ENCODE data around the gene SEL1L2.

SEL1L2 gene

DNA sequence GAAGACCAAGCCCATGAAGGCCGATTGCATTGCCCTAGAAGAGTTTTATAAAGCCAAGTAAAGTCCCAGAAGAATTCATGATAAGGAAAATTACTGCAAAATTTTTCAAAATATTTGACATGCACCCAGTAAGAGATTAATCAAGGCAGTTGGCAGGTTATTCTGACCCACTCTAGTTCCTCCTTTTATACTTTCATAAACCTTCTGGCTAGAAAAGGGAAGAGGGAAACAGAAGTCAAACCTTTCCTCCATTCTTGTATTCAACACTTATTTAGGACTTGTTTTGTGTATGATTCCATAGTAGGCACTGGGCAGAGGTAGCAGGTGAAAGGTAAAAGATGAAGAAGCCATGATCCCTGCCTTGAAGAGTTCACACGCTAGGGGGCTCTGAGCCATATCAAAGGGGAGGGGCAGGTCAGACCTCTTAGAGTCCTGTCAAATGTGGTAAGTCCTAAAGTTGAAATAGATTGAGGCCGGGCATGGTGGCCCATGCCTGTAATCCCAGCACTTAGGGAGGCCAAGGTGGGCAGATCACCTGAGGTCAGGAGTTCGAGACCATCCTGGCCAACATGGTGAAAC is 120.2 kb downstream of the SEL1L2 start:
- H3K27me3 Mint-ChIP-seq = no peaks in the 10 kb centered on the region
- no peaks in the 10 kb centered on the region for H3K9me3 Mint-ChIP-seq
- intact Hi-C loops (cut with micrococcal nuclease) = no loop called here
- H3K4me3 Mint-ChIP-seq = no peak overlapping the region
- H3K27ac Mint-ChIP-seq = no peak overlapping the region
- no peaks in the 10 kb centered on the region for H3K36me3 Mint-ChIP-seq (ENCODE audit: low read depth)
- H3K4me1 Mint-ChIP-seq (ENCODE audit: low read depth) = peaks cover 5% of the 10 kb centered on the region

DNA sequence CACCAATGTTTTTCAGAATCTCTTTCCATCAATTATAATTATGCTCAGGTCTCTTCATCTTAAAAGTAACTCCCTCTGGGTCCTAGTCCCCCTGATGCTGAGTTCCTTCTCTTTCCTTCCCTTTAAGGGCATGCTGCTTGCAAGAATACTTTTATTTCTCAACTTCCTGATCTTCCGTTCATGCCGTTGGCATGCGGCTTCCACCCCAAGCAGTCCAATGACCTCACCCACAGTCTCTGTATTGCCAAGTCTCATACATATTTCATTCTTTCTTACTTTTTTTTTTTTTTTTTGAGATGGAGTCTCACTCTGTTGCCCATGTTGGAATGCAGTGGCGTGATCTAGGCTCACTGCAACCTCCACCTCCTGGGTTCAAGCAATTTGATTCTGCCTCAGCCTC is 122.1 kb downstream of the SEL1L2 start:
- no peaks in the 10 kb centered on the region for H3K36me3 Mint-ChIP-seq (ENCODE audit: low read depth)

DNA sequence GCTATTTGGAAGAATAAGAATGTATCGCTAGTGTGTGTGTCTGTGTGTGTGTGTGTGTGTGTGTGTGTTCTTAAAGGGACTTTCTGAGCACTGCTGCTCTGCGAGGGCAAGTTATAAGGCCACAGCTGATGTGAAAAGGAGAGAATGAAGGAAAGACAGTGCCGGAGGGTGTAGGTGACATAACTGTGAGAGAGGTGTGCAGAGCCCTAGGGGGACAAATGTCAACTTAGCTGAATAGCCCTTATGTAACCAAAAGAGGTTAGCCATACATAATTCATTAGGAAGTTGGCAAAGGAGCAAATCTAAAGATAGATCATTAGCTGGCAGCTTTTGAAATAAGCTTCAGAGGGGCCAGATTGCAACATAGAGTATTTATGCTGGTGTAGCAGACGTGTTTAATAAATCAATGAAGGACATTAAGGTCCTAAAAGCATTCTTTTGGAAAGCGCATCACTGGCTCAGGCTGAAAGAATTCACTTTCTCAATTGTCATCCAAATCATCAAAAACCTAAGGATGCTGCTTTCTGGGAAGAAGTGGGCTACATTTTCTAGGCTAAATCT is 124.5 kb downstream of the SEL1L2 start:
- H3K27me3 Mint-ChIP-seq = no peaks in the 10 kb centered on the region
- no peaks in the 10 kb centered on the region for H3K36me3 Mint-ChIP-seq (ENCODE audit: low read depth)
- no peak overlapping the region for H3K4me3 Mint-ChIP-seq
- intact Hi-C loops (cut with micrococcal nuclease) = no loop called here
- no peaks in the 10 kb centered on the region for H3K9me3 Mint-ChIP-seq
- H3K27ac Mint-ChIP-seq = no peak overlapping the region
- H3K4me1 Mint-ChIP-seq (ENCODE audit: low read depth) = peaks cover 10% of the 10 kb centered on the region

More for the DNA sequence above, 122.1 kb downstream of the SEL1L2 start:
- Mint-ChIP-seq H3K4me3 (no peak overlapping the region), H3K9me3 (no peaks in the 10 kb centered on the region), H3K27me3 (no peaks in the 10 kb centered on the region), H3K27ac (no peak overlapping the region), H3K4me1 (ENCODE audit: low read depth) (peaks cover 5% of the 10 kb centered on the region)
- intact Hi-C loops (cut with micrococcal nuclease) = no loop called here

DNA sequence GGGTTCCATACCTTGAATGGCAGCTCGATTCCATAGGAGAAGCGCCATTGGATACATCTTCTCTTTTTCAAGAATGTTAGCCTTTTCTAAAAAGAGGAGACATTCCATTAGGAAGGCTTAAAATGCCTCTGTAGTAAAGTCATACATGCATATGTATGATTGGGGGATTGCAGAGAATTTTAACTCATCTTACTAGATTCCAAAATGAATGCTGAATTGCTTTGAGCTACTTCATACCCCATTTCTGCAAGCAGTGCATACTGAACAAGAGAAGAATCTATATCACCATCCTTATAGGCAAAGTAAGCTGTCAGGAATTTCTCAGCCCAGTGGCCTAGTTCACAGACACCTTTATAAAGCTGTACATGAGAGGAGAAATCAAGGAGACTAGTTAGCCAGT is 125.3 kb downstream of the SEL1L2 start:
- H3K27me3 Mint-ChIP-seq = no peaks in the 10 kb centered on the region
- H3K36me3 Mint-ChIP-seq (ENCODE audit: low read depth) = no peaks in the 10 kb centered on the region
- intact Hi-C loops (cut with micrococcal nuclease) = no loop called here
- H3K9me3 Mint-ChIP-seq = no peaks in the 10 kb centered on the region
- H3K27ac Mint-ChIP-seq = no peak overlapping the region
- peaks cover 6% of the 10 kb centered on the region for H3K4me1 Mint-ChIP-seq (ENCODE audit: low read depth)
- H3K4me3 Mint-ChIP-seq = no peak overlapping the region

DNA sequence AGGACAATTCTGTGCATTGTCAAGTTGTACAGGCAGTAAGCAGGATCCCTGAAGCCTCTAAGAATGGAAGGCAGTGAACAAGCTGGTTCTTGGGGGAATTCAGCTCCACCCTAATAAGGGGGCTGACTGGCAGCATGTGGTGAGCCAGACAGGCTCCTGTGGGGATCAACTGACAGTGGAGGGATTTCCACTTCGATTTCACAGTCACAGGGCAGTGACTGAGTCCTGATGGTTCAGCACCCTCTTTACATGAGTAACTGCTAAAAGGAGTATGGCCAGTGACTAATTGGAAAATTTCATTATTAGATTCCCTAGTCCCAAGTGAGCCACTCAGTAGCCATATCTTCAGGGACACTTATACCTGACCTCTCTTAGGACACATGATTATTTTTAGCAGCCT is 127.2 kb downstream of the SEL1L2 start:
- H3K9me3 Mint-ChIP-seq = no peaks in the 10 kb centered on the region
- H3K4me1 Mint-ChIP-seq (ENCODE audit: low read depth) = peaks cover 5% of the 10 kb centered on the region
- no peak overlapping the region for H3K27ac Mint-ChIP-seq
- no peak overlapping the region for H3K4me3 Mint-ChIP-seq
- intact Hi-C loops (cut with micrococcal nuclease) = no loop called here
- no peaks in the 10 kb centered on the region for H3K36me3 Mint-ChIP-seq (ENCODE audit: low read depth)
- H3K27me3 Mint-ChIP-seq = no peaks in the 10 kb centered on the region

DNA sequence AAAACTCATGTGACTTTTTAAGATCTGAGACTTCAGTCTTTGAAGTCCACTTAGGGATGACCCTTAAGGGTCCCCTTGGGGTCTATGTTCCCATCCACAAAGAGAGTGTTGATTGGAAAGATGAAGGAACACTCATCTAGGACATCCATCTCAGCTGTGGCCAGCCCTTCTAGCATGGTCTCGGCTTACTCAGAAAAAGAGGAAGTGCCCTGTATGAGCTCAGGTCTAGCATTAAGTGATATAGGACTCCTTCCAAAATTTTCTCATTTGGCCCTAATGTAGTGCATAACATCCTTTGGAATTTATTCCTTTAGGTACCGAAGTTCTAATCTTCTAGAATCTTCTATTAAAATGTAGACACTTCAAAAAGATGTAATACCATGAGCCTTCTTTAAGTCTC is 128.2 kb downstream of the SEL1L2 start:
- Mint-ChIP-seq H3K27ac (no peak overlapping the region), H3K9me3 (no peaks in the 10 kb centered on the region), H3K4me1 (ENCODE audit: low read depth) (peaks cover 9% of the 10 kb centered on the region), H3K36me3 (ENCODE audit: low read depth) (no peaks in the 10 kb centered on the region), H3K27me3 (peaks cover 1% of the 10 kb centered on the region), H3K4me3 (no peak overlapping the region)
- intact Hi-C loops (cut with micrococcal nuclease) = no loop called here

DNA sequence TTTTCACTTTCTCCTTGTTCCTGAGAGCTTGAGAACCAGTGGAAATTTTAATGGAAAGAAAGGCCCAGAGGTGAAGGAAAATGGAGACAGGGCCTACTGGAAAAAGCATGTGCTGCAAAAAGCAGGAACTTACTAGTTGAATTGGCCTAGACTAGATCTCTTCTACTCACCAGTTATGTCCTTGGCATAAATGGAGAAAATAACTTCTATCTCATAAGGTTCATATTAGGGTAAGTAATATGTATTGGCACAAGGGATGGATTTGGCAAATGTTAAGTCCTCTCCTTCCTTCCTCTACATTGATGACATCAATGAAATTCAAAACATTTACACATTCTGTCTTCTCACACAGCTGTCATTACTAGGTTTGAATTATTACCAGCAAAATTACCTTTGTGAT is 131.5 kb downstream of the SEL1L2 start:
- intact Hi-C loops (cut with micrococcal nuclease) = no loop called here
- Mint-ChIP-seq H3K9me3 (no peaks in the 10 kb centered on the region), H3K27ac (no peak overlapping the region), H3K4me3 (no peak overlapping the region), H3K27me3 (peaks cover 1% of the 10 kb centered on the region), H3K36me3 (ENCODE audit: low read depth) (no peaks in the 10 kb centered on the region), H3K4me1 (ENCODE audit: low read depth) (peaks cover 24% of the 10 kb centered on the region)

DNA sequence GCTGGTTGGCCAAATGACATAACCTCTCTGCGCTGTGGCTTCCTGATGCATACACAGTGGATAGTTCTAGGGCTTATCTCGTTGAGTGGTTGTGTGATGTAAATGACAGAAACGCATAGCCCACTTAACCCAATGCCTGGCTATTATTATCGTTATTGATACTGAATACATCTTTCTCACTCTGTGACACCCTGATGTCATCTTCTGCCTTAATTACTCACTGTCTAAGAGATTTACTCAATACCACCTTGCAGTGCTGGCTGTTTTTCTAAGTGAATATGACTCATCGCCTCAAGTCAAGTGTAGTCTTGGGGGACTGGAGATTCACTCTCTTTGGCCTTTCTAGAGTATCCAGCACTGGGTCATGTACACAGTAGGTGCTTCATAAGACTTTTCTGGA is 132.0 kb downstream of the SEL1L2 start:
- intact Hi-C loops (cut with micrococcal nuclease) = no loop called here
- Mint-ChIP-seq H3K36me3 (ENCODE audit: low read depth) (no peaks in the 10 kb centered on the region), H3K27me3 (peaks cover 1% of the 10 kb centered on the region), H3K27ac (no peak overlapping the region), H3K4me1 (ENCODE audit: low read depth) (peaks cover 24% of the 10 kb centered on the region), H3K4me3 (no peak overlapping the region), H3K9me3 (no peaks in the 10 kb centered on the region)

DNA sequence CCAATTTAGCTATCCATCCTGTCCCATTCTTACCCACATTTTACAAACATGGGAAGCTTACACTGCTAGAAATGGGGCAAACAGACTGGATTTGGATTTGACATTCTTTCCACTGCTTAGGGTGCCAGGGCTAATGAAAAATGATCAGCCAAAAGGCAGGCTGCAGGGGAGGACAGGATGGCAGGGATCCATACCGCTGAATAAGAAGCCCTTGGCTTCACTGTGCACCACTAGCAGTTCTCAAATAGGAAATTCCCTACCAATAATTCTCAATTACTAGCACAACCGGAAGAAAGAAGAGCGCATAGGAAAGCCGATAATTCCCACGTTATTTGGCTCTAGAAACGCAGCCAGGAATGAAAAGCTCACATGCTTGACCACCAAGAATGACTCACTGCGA is 132.5 kb downstream of the SEL1L2 start:
- Mint-ChIP-seq H3K4me1 (ENCODE audit: low read depth) (peaks cover 24% of the 10 kb centered on the region), H3K4me3 (no peak overlapping the region), H3K9me3 (no peaks in the 10 kb centered on the region), H3K27me3 (peaks cover 3% of the 10 kb centered on the region), H3K27ac (no peak overlapping the region), H3K36me3 (ENCODE audit: low read depth) (no peaks in the 10 kb centered on the region)
- intact Hi-C loops (cut with micrococcal nuclease) = no loop called here

DNA sequence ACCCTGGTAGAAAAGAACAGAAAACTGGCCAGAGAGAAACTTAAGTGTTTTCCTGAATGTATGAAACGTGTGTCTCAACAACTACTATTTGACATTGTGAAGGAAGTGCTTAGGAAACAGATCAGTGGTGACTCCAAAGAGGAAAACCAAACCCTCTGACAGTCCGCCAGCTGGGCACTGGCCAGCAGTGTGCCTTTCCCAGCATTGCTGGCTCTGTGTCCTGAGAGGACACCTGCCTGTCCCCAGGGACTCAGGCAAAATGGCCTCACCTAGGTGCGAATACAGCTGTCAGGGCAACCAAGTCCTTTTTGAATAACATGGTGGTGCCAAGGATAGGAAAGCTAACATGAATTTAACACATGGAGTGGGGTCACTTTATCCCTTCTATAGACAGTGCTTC is 133.1 kb downstream of the SEL1L2 start:
- Mint-ChIP-seq H3K27ac (no peak overlapping the region), H3K27me3 (peaks cover 3% of the 10 kb centered on the region), H3K36me3 (ENCODE audit: low read depth) (no peaks in the 10 kb centered on the region), H3K4me3 (no peak overlapping the region), H3K9me3 (no peaks in the 10 kb centered on the region), H3K4me1 (ENCODE audit: low read depth) (peaks cover 24% of the 10 kb centered on the region)
- intact Hi-C loops (cut with micrococcal nuclease) = no loop called here

DNA sequence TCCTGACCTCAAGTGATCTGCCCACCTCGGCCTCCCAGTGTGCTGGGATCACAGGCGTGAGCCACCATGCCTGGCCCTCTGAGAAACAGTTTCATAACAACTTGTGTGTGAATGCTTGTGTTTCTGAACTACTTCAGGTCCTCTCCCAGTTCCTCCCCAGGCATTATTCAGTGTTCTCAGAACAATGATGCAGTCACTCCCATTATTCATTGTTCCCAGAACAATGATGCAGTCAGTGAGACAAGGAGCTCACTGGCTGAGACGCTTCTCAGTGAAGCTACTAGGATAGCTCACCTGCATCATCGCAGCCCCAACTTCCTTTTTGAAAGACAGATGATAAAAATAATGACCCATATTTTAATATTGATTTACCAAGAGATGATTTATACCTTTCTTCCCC is 134.1 kb downstream of the SEL1L2 start:
- Mint-ChIP-seq H3K27me3 (peaks cover 3% of the 10 kb centered on the region), H3K27ac (no peak overlapping the region), H3K4me3 (no peak overlapping the region), H3K9me3 (no peaks in the 10 kb centered on the region), H3K36me3 (ENCODE audit: low read depth) (no peaks in the 10 kb centered on the region), H3K4me1 (ENCODE audit: low read depth) (peaks cover 19% of the 10 kb centered on the region)
- intact Hi-C loops (cut with micrococcal nuclease) = no loop called here

DNA sequence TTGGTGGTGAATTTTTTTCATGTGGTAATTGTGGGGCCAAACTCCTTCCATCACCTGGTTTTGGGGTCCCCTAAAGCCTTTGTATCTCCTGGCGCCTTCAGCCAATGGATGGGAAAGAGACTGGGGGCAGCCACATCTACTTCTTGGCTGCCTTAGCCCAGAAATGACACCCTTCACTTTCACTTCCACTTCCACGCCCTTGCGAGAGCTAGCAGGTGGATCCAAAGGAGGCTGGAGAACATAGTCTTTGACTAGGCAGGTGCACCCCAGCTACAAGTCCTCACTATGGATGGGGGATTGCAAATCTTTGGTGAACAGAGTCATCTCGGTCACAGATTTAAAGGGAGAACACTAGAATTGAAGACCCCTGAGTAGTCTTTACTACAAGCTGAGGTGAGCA is 134.8 kb downstream of the SEL1L2 start:
- H3K27me3 Mint-ChIP-seq = peaks cover 3% of the 10 kb centered on the region
- no peaks in the 10 kb centered on the region for H3K36me3 Mint-ChIP-seq (ENCODE audit: low read depth)
- H3K27ac Mint-ChIP-seq = no peak overlapping the region
- intact Hi-C loops (cut with micrococcal nuclease) = no loop called here
- H3K9me3 Mint-ChIP-seq = no peaks in the 10 kb centered on the region
- no peak overlapping the region for H3K4me3 Mint-ChIP-seq
- peaks cover 19% of the 10 kb centered on the region for H3K4me1 Mint-ChIP-seq (ENCODE audit: low read depth)

DNA sequence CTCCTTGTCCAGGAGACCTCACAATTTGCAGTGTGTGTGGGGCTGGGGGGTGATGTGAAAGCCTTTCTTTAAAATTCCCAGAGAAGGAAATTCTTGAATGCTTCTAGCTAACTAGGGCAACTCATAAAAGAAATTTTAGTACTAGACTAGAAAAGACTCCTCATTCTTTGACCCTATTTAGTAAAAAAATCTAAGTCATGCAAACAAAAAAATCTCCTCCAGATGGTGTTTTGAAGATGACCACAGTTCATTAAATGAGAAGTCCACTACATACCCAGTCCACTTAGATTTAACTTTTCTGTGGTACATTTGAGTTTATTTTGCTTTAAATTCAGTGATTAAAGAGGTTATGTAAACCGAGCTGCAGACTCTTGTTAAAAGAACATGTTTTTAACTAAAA is 138.1 kb downstream of the SEL1L2 start:
- H3K9me3 Mint-ChIP-seq = peaks cover 18% of the 10 kb centered on the region
- peaks cover 7% of the 10 kb centered on the region for H3K36me3 Mint-ChIP-seq (ENCODE audit: low read depth)
- no peak overlapping the region for H3K4me3 Mint-ChIP-seq
- peaks cover 2% of the 10 kb centered on the region for H3K27me3 Mint-ChIP-seq
- intact Hi-C loops (cut with micrococcal nuclease) = no loop called here
- peaks cover 16% of the 10 kb centered on the region for H3K4me1 Mint-ChIP-seq (ENCODE audit: low read depth)
- no peak overlapping the region for H3K27ac Mint-ChIP-seq

DNA sequence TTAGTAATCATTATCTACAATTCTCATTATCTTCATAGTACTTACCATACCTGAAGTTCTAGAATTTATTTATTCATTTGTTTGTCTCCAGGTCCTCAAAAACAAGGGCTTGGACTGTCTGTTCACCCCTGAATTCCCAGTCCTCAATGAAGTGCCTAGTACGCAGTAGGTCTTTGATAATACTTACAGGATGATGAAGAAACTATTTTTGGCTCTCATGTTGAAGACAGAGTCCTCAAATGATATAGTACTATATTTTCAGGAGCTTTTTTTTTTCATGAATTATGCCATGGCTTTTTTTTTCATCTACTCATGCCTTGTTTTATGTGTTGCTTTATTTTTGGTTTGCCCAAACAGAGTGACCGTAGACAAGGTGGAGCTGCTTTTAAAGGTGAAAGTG is 139.1 kb downstream of the SEL1L2 start:
- Mint-ChIP-seq H3K4me3 (no peak overlapping the region), H3K36me3 (ENCODE audit: low read depth) (peaks cover 7% of the 10 kb centered on the region), H3K4me1 (ENCODE audit: low read depth) (peaks cover 9% of the 10 kb centered on the region), H3K27ac (no peak overlapping the region), H3K27me3 (peaks cover 3% of the 10 kb centered on the region), H3K9me3 (peaks cover 18% of the 10 kb centered on the region)
- intact Hi-C loops (cut with micrococcal nuclease) = no loop called here

DNA sequence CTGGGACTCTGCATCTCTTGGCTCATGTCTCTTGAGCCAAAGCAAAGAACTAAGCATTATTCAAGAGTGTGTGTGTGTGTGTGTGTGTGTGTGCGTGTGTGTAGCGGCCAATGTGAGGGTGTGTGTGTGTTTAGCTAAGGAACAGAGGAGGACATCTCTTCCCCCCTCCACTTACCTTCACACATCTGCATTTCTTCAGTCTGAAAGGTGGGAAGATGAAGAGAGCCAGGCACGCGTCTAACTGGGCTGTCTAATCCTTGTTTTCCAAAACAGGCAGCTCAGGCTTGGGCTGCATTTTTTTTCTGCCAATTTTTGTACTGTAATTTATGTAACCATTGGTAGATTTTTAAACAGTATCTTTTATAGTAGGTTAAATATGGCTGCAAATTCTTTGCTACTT is 146.1 kb downstream of the SEL1L2 start:
- no peak overlapping the region for H3K4me3 Mint-ChIP-seq
- H3K27ac Mint-ChIP-seq = no peak overlapping the region
- H3K36me3 Mint-ChIP-seq (ENCODE audit: low read depth) = peaks cover 7% of the 10 kb centered on the region
- H3K9me3 Mint-ChIP-seq = peaks cover 17% of the 10 kb centered on the region
- H3K4me1 Mint-ChIP-seq (ENCODE audit: low read depth) = no peaks in the 10 kb centered on the region
- peaks cover 4% of the 10 kb centered on the region for H3K27me3 Mint-ChIP-seq
- intact Hi-C loops (cut with micrococcal nuclease) = no loop called here
